MG63 (cell line): ENCODE data around the gene SERPINB5. TPM values are rescaled to one million over a fixed set of nuclear protein-coding genes. Genes with fewer than 3 reads are reported as not detected.

Source experiments
- DNase-seq: peaks from one replicate; pipeline ENCODE4 v3.0.0-alpha.2; 2020
- H3K27me3 ChIP-seq: fragments of 250-450 bp; sonication (Bioruptor Pico); 2 replicates; pipeline ENCODE4 v1.5.1; 2020; ENCODE audit warnings: mild to moderate bottlenecking, moderate library complexity
- H3K36me3 ChIP-seq: fragments of 250-450 bp; sonication (Bioruptor Pico); 2 replicates; pipeline ENCODE4 v1.5.1; 2020; ENCODE audit warnings: mild to moderate bottlenecking, moderate library complexity
- H3K4me3 ChIP-seq: fragments of 250-450 bp; sonication (Bioruptor Pico); 2 replicates; pipeline ENCODE4 v1.5.1; 2020; ENCODE audit warnings: mild to moderate bottlenecking, moderate library complexity
- H3K9me3 ChIP-seq: fragments of 250-450 bp; sonication (Bioruptor Pico); 2 replicates; pipeline ENCODE4 v1.5.1; 2020; ENCODE audit warnings: mild to moderate bottlenecking, moderate library complexity
- total RNA-seq: library from RNA; depleted of rRNA; stranded (reverse); fragments of >200 nt; shearing (Covaris generic); gene quantifications from 2 replicates; pipeline ENCODE4 v1.2.3, GENCODE V29; 2014; ENCODE audit warnings: low replicate concordance

The SERPINB5 gene
- total RNA-seq, 1 experiment from 2014 or later = 43.9 TPM

DNA sequence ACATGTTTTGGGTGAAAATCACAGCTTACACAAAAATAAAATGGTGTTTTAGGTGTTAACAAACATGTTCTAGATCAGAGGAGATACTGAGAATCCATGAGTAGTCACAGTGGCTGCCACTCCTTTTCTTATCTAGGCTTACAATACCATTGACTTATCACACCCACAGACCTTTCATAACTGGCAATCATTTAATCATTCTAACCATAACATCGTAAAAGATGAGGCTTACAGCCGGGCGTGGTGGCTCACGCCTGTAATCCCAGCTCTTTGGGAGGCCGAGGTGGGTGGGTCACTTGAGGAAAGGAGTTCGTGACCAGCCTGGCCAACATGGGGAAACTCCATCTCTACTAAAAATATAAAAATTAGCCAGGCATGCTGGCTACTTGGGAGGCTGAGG lies 18.8 kb upstream of the SERPINB5 start:
- H3K4me3 ChIP-seq = no peak overlapping the region
- H3K9me3 ChIP-seq = no peaks in the 10 kb centered on the region
- H3K36me3 ChIP-seq = no peaks in the 10 kb centered on the region
- no peaks in the 10 kb centered on the region for H3K27me3 ChIP-seq
- no peak for DNase-seq

DNA sequence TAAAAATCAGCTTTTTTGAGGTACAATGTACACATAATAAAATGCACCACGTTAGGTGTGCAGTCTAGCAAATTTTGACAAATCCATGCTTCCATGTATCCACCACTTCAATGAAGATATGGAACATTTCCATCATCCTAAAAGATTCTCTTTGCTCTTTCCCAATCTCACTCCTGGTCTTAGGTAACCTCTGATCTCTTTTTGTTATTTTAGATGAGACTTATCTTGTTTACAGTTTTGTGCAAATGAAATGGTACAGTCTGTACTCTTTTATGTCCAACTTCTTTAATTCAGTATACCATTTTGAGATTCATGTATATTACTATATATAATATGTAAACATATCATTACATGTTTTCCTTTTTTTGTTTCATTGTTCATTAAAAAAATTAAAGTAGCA lies 16.3 kb upstream of the SERPINB5 start:
- no peaks in the 10 kb centered on the region for H3K9me3 ChIP-seq
- no peaks in the 10 kb centered on the region for H3K27me3 ChIP-seq
- no peak for DNase-seq
- no peak overlapping the region for H3K4me3 ChIP-seq
- no peaks in the 10 kb centered on the region for H3K36me3 ChIP-seq

DNA sequence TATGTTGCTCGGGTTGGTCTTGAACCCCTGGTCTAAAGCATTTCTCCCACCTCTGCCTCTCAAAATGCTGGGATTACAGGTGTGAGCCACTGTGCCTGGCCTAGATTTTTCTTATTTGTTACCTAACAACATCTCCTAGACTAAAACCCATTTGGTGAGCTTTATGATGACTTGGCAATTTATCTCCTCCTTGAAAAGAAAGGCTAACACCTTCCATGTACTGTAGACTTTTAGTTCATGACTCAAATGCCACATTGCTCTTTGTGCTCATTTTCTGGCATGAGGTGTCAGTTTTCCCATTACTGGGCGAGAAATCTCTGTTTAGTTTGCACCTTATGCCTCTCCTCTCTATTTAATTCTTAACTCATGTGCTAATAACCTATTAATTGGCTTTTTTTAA lies 12.3 kb upstream of the SERPINB5 start:
- Histone ChIP-seq H3K4me3 (no peak overlapping the region), H3K36me3 (no peaks in the 10 kb centered on the region), H3K27me3 (no peaks in the 10 kb centered on the region), H3K9me3 (no peaks in the 10 kb centered on the region)
- no peak for DNase-seq

DNA sequence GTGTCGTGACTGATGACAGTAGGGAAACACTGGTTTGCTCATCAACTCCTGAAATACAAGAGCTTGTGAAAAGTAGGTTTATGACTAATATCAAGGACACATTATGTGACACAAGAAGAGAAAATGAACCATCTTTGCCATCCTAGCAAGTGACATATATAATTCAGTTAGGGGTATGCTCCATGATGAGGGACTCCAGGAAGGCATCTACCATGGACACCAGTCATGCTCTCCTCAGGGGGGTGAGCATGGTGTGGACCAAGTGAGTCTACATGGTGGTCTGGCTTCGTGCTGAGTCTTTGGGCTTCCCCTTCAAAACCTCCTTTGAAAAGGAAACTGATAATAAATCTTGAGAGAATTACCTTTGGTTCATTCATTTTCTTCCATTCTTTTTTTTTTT lies 11.7 kb upstream of the SERPINB5 start:
- DNase-seq = no peak
- Histone ChIP-seq H3K9me3 (no peaks in the 10 kb centered on the region), H3K4me3 (no peak overlapping the region), H3K27me3 (no peaks in the 10 kb centered on the region), H3K36me3 (no peaks in the 10 kb centered on the region)

DNA sequence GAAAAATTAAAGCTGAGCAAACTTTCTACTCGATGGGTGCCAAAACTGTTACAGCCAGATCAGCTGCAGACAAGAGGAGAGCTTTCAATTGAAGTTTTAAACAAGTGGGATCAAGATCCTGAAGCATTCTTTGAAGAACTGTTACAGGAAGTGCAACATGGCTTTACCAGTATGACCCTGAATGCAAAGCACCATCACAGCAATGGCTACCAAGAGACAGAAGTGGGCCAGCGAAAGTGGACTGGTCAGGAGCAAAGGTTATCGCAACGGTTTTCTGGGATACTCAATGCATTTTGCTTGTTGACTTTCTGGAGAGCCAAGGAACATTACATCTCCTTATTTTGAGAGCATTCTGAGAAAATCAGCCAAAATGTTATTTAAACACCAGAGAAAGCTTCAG lies 9.1 kb upstream of the SERPINB5 start:
- H3K9me3 ChIP-seq = no peaks in the 10 kb centered on the region
- DNase-seq = no peak
- H3K4me3 ChIP-seq = no peak overlapping the region
- H3K36me3 ChIP-seq = no peaks in the 10 kb centered on the region
- no peaks in the 10 kb centered on the region for H3K27me3 ChIP-seq

DNA sequence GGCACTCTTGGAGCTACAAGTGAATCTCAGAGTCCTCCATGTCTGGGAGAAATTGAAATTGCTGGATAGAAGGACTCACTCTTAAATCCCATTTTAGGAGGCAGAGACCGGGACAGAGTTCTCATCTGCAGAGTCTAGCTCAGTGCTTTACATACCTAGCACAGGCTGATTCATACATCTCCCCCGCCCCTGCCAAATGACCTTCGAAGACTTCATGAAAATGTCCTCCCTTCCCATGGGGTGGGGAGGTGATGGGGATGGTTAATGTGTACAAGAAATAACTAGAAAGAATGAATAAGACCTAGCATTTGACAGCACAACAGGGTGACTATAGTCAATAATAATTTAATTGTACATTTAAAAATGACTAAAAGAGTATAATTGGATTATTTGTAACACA lies 8.2 kb upstream of the SERPINB5 start:
- Histone ChIP-seq H3K36me3 (no peaks in the 10 kb centered on the region), H3K27me3 (no peaks in the 10 kb centered on the region), H3K9me3 (no peaks in the 10 kb centered on the region), H3K4me3 (no peak overlapping the region)
- DNase-seq = no peak

DNA sequence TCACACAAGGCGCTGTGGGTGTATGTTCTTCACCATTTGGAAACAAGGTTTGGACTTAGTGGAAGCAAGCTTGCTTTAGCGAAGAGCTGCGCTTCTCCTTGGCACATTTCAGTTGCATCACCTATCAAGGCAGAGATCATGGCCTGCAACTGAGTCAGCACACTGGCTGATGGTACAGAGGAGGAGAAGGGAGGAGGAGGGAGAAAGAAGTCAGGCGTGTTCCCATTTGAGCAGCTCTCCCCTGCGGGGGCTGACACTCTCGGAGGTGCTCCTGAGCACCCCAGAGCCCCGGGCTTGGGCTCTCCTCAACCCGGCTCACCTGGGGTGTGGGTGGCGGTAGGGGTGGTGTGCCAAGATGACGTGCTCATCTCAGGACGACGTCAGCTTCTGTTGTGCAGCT lies 6.0 kb upstream of the SERPINB5 start:
- Histone ChIP-seq H3K27me3 (no peaks in the 10 kb centered on the region), H3K9me3 (no peaks in the 10 kb centered on the region), H3K4me3 (no peak overlapping the region), H3K36me3 (no peaks in the 10 kb centered on the region)
- no peak for DNase-seq

DNA sequence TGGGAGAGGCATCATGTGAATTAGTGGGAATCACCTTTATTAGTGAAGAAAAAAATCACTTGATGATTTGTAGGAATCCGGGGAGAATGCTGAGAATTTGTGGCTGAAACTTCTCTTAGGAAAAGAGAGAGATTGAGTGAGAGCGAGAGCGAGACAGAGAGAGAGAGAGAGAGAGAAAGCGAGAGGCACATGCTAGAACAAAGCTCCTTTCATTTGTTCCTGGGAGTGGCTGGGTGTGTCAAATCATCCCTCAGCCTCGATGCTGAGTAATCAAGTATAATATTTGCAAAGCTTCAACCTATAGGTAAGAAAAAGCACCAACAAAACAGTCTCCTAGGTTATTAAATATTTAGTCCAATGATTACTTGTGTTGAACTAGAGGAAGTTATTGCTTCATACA lies 4.4 kb upstream of the SERPINB5 start:
- H3K4me3 ChIP-seq = no peak overlapping the region
- no peaks in the 10 kb centered on the region for H3K36me3 ChIP-seq

DNA sequence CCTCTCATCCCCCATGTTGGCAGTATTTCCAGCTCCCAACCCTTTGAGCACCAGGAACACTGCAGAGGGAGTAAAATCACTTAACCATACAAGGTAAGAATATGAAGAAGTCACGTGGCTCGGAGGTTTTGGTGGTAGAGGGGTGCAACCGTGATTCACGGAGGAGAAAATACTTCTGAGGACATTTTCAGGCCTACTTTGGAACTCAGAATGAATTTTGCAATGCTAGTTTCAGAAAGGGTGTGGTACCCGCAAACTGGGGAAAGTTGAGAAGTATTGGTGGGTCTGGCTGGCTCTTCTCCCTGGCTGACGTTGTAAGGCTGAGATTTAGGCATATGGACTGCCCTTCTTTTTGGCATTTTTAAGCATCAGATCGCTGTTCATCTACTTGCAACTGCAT lies 442 bp downstream of the SERPINB5 start:
- Histone ChIP-seq H3K27me3 (no peaks in the 10 kb centered on the region), H3K4me3 (peak overlapping the region; percentile 57), H3K36me3 (no peaks in the 10 kb centered on the region; the same call in 1 of the 2 replicates), H3K9me3 (no peaks in the 10 kb centered on the region)
- DNase-seq = peak; percentile 4

More for the DNA sequence above, 4.4 kb upstream of the SERPINB5 start:
- H3K9me3 ChIP-seq = no peaks in the 10 kb centered on the region
- no peak for DNase-seq
- H3K27me3 ChIP-seq = no peaks in the 10 kb centered on the region

DNA sequence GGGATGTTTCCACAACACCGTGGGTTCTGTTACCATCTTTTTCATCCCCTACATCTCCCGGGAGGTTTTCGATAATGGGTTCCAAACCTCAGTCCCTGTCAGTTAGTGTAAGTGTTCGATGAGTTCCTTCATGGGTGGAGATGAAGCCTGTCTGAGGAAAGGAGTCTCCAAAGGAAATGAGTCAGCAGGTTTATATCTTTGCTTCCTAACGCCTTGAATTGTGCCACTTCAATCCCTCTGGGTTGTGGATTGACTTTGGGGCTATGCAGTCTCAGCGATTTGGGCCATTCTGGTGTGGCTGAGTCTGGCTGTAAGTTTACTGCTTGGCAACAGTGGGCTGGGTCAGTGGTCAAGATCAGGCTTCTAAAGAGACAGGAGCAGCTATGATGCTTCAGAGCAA lies 1.2 kb downstream of the SERPINB5 start:
- no peaks in the 10 kb centered on the region for H3K27me3 ChIP-seq
- DNase-seq = peak; percentile 32
- H3K4me3 ChIP-seq = peak overlapping the region; percentile 57
- H3K36me3 ChIP-seq = no peaks in the 10 kb centered on the region; the same call in 1 of the 2 replicates
- no peaks in the 10 kb centered on the region for H3K9me3 ChIP-seq

DNA sequence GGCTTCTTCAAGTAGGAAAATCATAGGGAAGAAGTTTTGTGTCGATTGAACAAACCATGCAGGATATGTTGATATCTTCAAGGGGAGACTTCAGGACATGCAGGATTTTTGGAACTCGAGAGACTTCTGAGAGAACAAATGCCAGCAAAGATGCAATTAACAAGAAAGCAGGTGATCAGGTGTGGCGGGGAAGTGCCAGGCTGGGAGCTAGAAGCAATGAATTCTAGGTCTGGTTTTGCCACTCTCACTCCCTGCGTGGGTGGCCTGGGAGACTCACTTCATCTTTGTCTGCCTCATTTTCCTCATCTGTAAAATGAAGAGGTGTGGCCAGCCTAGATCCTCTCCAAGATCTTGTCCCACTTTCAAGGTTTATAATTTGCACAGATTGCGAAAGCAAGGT lies 3.1 kb downstream of the SERPINB5 start:
- DNase-seq = no peak
- Histone ChIP-seq H3K36me3 (no peaks in the 10 kb centered on the region; the same call in 1 of the 2 replicates), H3K9me3 (no peaks in the 10 kb centered on the region), H3K27me3 (no peaks in the 10 kb centered on the region), H3K4me3 (no peak overlapping the region)

DNA sequence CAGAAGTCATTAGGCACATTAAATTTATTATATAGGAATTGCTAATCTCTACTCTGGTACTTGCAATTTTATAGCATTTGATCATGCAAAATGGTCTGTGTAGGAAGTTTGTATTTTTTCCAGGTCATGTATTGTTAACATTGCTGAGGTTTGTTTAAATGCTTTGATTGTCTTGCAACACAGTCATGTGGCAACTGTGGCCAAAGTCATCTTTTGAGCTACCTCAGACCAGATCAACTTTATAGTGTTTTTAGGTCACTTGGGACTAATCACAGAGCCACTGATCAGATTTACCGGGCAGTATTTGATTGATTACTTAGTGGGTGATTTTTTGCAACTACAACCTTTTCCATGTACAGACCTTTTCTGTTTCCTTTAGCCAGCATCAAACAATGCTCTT lies 3.7 kb downstream of the SERPINB5 start:
- peaks cover 4% of the 10 kb centered on the region; the same call in 1 of the 2 replicates for H3K36me3 ChIP-seq
- no peaks in the 10 kb centered on the region for H3K27me3 ChIP-seq
- DNase-seq = no peak
- H3K4me3 ChIP-seq = no peak overlapping the region
- no peaks in the 10 kb centered on the region for H3K9me3 ChIP-seq

DNA sequence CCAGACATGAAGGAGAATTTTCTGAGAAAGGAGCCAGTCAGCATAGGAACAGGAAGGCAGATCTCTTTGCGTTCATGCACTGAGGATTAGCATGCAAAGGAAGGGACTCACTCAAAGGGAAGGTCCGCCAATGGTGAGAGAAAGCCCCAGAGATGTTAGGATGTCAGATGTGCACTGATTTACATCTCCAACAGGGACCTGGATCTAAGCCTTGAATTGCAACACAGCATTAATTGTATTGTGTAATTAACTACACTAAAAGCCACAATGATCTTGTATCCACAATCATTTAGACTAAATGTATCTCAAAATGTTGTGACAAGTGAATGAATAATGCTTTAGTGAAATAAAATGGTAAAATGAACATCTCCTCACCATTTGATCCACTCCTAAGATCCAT lies 4.2 kb downstream of the SERPINB5 start:
- Histone ChIP-seq H3K9me3 (no peaks in the 10 kb centered on the region), H3K27me3 (no peaks in the 10 kb centered on the region), H3K4me3 (no peak overlapping the region), H3K36me3 (peaks cover 4% of the 10 kb centered on the region; the same call in 1 of the 2 replicates)
- DNase-seq = no peak

DNA sequence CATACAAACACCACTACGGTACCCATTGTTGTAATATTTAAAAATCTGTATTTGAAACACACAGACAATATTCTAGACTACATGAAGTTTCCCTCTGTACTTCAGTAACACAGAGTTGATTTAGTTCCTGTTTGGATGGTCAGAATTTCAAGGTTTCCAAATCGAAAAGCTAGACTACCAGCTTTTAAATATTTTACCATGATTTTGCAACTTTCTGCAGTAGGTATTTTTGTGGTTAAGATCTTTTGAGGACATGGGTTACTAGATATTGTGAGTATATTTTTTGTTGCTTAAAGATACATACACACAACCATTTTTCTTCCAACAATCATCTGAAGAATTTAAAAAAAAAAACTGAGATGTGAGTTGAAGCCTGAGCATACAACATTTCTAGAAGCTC lies 10.9 kb downstream of the SERPINB5 start:
- peaks cover 22% of the 10 kb centered on the region for H3K36me3 ChIP-seq
- H3K4me3 ChIP-seq = no peak overlapping the region
- H3K27me3 ChIP-seq = no peaks in the 10 kb centered on the region
- no peaks in the 10 kb centered on the region for H3K9me3 ChIP-seq
- no peak for DNase-seq

DNA sequence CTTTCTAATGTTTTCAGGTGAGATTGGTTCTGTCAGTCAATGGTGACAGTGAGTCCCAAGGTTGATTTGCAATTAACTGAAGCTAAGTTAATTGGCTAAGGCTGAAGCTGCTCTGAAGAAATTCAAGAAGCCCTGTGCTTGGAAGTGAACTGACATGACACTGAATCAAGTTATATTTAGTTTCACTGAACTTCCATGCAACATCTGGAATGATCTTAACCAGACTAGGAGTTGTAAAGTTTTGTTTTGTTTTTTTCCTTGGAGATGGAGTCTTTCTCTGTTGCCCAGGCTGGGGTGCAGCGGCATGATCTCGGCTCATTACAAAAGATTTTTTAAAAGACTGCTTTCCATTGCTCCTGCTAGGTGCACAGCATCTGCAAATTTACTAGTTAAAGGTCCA lies 11.4 kb downstream of the SERPINB5 start:
- no peaks in the 10 kb centered on the region for H3K9me3 ChIP-seq
- DNase-seq = no peak
- no peaks in the 10 kb centered on the region for H3K27me3 ChIP-seq
- no peak overlapping the region for H3K4me3 ChIP-seq
- H3K36me3 ChIP-seq = peaks cover 27% of the 10 kb centered on the region

DNA sequence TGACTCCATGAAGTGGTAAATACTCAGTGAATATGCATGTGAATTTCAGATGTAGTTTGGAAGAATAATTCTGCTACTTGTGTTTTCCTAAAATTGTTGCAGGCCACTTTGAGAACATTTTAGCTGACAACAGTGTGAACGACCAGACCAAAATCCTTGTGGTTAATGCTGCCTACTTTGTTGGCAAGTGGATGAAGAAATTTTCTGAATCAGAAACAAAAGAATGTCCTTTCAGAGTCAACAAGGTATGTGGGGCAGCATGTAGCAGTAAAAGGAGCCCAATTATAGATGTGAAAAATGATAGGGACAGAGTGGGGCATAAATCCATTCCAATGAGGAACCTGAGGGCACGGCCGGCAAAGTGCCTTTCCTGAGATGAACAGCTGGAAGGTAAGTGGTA lies 16.1 kb downstream of the SERPINB5 start:
- no peak for DNase-seq
- peaks cover 15% of the 10 kb centered on the region for H3K36me3 ChIP-seq

DNA sequence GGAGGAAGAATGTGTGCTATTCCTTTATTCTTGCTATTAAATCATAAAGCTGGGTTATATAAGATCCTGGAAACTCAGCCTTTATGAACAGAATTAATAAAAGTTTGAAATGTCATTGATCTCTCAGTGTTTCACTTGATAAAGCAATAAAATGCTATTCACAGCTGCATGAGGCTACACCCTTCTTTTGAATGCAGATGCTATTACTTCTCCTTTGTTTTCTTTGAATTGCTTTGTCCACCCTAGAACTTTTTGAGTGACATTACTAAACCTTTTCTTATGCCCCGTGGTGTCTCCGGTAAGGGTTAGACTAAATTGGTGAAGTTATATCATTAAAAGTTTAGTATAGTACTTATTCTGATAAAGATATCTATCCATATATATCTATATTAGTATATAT lies 18.9 kb downstream of the SERPINB5 start:
- no peak overlapping the region for H3K4me3 ChIP-seq
- peaks cover 9% of the 10 kb centered on the region for H3K36me3 ChIP-seq
- H3K9me3 ChIP-seq = no peaks in the 10 kb centered on the region
- H3K27me3 ChIP-seq = no peaks in the 10 kb centered on the region
- DNase-seq = no peak

More for the DNA sequence above, 16.1 kb downstream of the SERPINB5 start:
- H3K4me3 ChIP-seq = no peak overlapping the region
- H3K9me3 ChIP-seq = no peaks in the 10 kb centered on the region
- H3K27me3 ChIP-seq = no peaks in the 10 kb centered on the region

DNA sequence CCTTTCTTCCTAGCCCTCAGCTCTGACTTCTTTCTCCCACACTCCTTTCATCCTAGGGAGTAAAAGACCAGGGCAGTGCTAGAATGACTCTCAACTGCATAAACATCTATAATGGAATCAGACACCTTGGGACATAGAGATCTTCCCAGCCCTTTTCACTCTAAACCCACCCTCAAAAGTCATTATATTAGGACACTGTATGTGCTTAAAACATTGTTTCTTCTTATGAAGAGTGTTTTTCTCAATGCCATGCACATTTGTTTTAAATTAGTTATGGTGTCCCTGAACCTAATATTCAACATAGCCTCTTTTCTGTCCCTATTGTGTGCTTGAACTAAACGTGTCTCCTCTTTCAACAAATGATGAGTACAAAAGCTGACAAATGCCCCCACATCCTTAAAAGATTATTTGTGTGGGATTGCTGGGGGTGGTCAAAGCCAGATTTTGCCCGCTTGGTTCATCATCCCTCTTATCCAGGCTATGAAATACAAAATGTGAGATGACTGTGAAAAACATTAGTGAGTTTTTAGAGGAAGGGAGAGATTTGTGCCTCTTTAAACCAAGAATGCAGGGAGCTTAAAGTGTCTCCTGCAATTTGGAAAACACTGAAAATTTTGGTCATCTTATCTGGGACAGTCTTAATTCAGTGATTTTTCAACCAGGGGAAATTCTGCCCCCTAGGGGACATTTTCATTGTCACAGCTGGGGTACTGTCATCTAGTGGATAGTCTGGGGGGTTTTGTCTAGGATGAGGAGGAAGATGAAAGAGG lies 29.0 kb downstream of the SERPINB5 start:
- H3K27me3 ChIP-seq = no peaks in the 10 kb centered on the region
- no peak for DNase-seq
- H3K4me3 ChIP-seq = no peak overlapping the region
- peaks cover 2% of the 10 kb centered on the region for H3K36me3 ChIP-seq
- H3K9me3 ChIP-seq = no peaks in the 10 kb centered on the region

DNA sequence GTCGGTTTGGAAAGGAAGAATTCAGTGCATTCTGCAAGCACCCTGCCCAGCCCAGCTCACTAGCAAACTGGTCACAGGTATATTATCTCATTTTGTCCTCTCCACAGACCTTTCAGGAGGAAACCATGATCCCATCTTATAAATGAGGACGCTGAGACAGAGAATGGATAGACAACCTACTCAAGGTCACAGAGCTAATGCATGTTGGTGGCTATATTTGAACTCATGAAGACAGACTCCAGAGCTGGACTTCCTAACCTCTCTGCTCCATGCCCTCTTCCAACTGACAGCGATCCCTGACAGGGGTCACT lies 29.5 kb downstream of the SERPINB5 start:
- Histone ChIP-seq H3K27me3 (no peaks in the 10 kb centered on the region), H3K36me3 (peaks cover 2% of the 10 kb centered on the region), H3K9me3 (no peaks in the 10 kb centered on the region), H3K4me3 (no peak overlapping the region)
- DNase-seq = no peak
